Measurements from ENCODE around the gene GRHL1.

DNA sequence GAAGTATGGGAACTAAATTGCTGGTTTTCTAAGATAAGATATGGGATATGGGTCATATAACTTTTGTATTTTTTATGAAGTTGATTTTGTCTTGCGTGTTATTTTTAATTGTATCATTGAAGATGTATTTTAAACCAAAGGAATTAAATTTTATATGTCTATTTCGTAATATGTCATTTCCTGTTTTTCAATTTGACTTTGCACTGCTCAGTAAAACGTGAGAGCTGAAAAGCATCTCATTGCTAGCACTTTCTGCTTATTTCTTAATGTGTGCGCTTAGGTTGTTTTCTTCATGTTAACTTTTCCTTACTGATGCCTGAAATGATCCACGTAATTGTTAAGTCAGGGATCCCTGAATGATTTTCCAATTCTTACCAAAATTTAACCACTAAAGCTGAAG lies 50.6 kb downstream of the GRHL1 start:
- TF ChIP-seq, protein P1, sequence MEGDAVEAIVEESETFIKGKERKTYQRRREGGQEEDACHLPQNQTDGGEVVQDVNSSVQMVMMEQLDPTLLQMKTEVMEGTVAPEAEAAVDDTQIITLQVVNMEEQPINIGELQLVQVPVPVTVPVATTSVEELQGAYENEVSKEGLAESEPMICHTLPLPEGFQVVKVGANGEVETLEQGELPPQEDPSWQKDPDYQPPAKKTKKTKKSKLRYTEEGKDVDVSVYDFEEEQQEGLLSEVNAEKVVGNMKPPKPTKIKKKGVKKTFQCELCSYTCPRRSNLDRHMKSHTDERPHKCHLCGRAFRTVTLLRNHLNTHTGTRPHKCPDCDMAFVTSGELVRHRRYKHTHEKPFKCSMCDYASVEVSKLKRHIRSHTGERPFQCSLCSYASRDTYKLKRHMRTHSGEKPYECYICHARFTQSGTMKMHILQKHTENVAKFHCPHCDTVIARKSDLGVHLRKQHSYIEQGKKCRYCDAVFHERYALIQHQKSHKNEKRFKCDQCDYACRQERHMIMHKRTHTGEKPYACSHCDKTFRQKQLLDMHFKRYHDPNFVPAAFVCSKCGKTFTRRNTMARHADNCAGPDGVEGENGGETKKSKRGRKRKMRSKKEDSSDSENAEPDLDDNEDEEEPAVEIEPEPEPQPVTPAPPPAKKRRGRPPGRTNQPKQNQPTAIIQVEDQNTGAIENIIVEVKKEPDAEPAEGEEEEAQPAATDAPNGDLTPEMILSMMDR (IDR thresholded peaks at IDR 0.05): no peak
- no peak for TF ChIP-seq POLR2A (IDR thresholded peaks at IDR 0.05)
